HL-60/S4 treated with retinoic acid at 250 ng/mL for 4 days and 3 days (cell line): ENCODE results near the gene SIK2.

Experiments used
- in situ Hi-C: fragments of 300-500 bp; cut with MboI; formaldehyde crosslinking; loops from 2 replicates; pipeline ENCODE4 v1.7.0; 2022; ENCODE audit warnings: low sequenced_read_pairs

The SIK2 gene

DNA sequence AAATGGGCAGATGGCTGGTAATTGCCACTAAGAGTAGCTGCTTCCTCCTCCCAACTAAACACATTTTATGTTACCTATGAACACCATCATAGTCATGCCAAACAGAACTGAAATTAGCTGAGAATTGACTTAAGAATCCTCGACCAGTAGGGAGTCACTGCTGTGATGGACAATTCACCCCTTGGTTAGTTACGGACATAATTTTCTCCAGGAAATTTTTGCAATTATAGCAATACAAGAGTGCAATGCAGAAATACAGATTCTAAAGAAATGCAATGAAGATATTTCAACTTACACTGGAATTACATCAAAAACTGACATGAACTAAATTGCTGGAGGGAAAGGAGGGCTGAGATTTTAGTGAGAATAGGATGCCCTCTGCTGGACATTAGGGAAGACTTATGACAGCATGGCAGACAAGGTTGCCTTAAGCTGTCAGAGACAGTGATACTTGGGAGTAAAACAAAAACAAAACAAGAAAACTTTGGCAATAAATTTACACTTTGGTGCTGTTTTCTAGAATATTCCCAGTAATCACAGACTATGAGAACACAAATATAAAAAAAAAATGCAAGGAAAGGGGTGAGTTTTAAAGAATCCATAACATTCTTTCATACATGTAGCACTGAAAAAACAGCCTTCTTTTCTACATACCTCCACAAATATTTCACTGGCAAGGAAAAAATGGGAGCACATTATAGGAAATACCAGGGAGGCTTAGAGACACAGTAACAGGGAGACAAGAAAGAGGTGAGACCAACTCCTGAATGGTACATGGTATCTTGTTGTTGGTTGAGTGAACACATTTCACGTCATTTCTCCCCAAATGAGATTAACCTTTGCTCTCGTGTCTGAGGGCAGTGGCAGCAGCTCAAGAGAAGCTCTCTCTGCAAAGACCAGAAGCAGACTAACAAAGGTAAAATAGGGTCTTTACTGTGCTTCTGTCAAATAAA lies 175.1 kb downstream of the SIK2 start:
- in situ Hi-C loops, result loop anchor here (25.0 kb wide), 1 partner anchor 190 kb away; no protein-coding TSS in a partner anchor

DNA sequence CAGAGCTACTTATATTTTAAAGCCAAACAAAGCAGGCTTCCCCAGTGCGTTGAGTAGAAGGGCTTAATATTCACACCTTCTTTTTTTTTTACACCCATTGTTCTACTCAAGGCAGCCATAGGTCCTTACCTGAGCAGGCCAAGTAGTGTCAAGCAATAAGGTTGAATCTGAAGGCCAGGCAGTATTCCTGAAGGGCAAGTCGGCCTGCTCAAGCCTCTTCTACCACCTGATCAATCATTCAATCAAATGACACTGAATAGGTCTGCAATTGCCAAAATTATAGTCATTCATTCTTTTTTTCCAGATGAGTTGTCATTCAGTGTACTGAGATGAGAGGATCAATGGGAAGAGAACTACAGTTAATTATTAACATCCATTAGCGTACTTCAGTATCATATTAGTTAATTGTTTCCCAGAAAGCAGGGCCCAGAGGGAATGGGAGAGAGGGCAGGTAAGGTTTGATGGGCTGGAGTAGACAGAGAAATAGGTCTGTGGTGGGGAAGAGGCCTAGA lies 175.9 kb downstream of the SIK2 start:
- in situ Hi-C loops, result loop anchor here (25.0 kb wide), 1 partner anchor 191 kb away; no protein-coding TSS in a partner anchor

DNA sequence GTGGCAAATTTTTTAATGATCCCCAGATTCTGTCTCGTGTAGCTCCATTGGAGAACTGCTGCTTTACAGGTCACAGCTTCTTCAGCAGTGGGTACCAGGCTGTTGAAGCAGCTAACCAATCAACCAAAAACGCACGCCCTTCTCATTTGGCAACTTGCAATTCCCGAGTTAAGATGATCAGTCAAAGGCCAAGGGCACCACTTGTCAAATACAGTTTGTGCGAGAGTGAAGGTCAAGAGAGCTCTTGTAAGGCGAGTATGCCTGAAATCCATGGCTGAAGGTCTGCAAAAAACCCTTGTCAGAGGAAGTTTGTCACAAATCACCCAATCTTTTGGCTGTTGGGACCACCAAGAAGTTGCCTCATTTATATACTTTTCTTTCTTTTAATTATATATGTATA lies 176.9 kb downstream of the SIK2 start:
- in situ Hi-C loops, result loop anchor here (25.0 kb wide), 1 partner anchor 192 kb away; no protein-coding TSS in a partner anchor
